ENCODE data around the gene ONECUT3.
A peak's percentile ranks its signal among the peaks of the same experiment; 100 is the strongest.
"Not testable (repeated sequence)": the region's sequence is repeated elsewhere in the genome, so short reads cannot be mapped to it uniquely, and the experiment has no call there.

Gene ONECUT3

DNA sequence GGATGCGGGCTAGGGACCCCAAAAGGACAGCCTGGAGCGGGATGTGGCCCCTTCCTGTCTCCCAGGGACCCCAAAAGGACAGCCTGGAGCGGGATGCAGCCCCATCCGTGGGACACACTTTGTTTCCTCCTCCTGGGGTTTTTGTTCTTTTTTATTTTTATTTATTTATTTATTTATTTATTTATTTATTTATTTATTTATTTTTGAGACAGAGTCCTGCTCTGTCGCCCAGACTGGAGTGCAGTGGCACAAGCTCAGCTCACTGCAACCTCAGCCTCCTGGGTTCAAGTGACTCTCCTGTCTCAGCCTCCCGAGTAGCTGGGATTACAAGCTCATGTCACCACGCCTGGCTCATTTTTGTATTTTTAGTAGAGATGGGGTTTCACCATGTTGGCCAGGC lies 44.0 kb downstream of the ONECUT3 start:
- not testable (repeated sequence) for DNase-seq

- no peak for DNase-seq
Observed at GRCh38 chr19:1799695-1800342, 46.5 kb downstream of the ONECUT3 start.

DNA sequence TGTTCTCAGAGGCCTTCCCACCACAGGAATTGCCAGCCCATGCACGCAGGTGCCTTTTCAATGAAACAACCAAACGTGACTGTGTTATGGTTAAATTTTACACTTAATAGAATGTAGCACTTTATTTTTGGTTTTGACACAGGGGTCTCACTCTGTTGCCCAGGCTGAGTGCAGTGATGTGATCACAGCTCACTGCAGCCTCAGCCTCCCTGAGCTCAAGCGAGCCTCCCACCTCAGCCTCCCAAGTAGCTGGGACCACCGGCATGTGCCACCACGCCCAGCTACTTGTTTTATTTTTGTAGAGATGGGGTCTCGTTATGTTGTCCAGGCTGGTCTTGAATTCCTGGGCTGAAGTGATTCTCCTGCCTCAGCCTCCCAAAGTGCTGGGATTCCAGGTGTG lies 51.6 kb downstream of the ONECUT3 start:
- DNase-seq = no peak

- no peak for DNase-seq
Observed at GRCh38 chr19:1805401-1806183, 52.3 kb downstream of the ONECUT3 start.

DNA sequence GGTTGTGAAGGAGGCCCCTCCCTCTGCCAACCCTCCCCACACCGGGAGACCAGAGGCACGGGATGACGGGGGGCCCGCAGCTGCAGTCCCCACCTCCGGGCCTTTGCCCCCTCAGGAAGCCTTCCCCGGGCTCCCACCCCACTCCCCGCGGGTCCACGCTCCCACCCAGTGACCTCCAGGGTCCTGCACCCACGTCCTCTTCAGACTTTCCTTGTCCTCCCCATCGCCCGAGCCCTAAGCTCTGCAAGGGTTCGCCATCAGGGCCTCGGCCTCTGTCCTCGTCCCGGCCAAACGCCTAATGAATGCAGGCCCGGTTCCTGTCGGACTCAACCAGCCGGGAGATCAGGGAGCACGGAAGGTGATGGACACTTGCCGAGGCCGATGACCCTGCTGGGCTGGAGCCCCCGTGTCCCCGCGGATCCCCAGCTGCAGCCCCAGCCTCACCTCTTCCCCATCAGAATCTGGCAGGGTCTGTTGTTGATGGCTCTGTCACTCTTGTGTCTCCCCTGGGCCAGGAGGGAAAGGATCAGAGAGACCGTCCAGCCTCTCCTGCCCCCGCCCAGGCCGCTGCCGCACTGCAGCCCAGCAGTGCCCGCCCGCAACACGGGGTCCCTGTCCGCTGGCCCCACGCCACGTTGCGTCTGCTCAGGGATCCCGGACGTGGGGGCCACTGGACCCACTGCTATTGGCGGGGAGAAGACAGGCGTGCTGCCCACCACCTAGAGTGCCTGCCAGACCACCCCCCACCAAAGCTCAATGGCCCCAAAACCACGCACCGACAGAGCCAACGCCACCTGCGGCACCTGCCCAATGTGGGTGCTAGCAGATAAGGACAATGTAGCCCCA lies 53.1 kb downstream of the ONECUT3 start:
- DNase-seq = no peak

- DNase-seq = no peak
Observed at GRCh38 chr19:1807030-1807694, 53.9 kb downstream of the ONECUT3 start.

GRCh38 chr19:1807695-1808394 lies 54.5 kb downstream of the ONECUT3 start:
- no peak for DNase-seq

DNA sequence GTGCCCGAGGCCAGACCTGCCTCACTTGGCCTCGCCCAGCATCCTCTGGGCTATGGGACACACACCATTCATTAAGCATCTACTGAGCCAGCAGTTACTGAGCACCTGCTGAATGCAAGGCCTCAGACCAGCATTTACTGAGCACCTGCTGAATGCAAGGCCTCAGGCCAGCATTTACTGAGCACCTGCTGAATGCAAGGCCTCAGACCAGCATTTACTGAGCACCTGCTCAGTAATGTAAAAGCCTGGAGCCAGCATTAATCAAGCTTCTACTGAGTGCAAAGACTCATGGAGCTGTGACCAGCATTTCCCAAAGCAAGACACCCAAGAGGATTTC lies 55.1 kb downstream of the ONECUT3 start:
- DNase-seq = no peak

DNA sequence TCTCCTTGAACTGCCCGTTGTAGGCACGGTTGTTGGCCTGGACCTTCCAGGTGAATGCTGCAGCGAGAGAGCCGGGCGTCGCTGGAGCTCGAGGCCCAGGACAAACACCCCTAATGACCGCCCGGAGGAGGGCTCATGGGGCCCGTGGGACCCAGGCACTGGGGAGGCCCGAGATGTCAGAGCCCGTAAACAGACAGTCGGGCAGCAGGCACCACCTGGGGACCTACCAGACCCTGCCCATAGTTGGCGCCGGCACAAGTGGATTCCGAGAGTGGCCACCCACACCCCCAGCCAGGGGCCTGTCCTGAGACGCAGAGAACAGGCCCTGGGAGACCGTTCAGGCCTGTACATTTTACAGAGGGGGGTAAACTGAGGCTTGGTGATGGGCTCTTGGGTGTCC lies 56.4 kb downstream of the ONECUT3 start:
- DNase-seq = no peak

GRCh38 chr19:1810439-1811160 lies 57.3 kb downstream of the ONECUT3 start:
- no peak for DNase-seq

DNA sequence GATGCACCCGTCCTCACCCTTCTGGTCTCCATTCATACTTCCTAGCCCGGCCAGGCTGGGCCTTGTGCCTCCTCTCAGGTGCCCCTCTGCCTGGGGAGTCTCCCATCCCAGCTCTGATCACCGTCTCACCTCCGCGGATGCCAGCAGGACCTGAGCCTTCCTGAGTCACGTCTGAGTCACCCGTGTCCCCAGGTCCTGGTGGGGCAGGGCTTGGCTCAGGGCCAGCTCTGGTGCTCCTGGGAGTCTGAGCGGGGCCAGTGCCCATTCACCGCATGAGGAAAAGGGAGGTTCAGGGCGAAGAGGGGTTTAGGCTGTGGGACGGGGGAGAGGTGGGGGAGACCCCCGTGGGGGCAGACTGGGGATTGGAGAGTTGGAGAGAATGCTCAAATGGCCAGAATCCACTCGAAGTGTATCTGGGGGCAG lies 58.2 kb downstream of the ONECUT3 start:
- DNase-seq = peak in 2 of 4 experiments; percentile 12 to 19

GRCh38 chr19:1811942-1812425 lies 58.7 kb downstream of the ONECUT3 start, which contains the start of gene ATP8B3:
Gene ATP8B3, minus strand, starts transcription at chr19:1812276. Its CDS starts 540 bp downstream, at chr19:1811736.
- DNase-seq = no peak

DNA sequence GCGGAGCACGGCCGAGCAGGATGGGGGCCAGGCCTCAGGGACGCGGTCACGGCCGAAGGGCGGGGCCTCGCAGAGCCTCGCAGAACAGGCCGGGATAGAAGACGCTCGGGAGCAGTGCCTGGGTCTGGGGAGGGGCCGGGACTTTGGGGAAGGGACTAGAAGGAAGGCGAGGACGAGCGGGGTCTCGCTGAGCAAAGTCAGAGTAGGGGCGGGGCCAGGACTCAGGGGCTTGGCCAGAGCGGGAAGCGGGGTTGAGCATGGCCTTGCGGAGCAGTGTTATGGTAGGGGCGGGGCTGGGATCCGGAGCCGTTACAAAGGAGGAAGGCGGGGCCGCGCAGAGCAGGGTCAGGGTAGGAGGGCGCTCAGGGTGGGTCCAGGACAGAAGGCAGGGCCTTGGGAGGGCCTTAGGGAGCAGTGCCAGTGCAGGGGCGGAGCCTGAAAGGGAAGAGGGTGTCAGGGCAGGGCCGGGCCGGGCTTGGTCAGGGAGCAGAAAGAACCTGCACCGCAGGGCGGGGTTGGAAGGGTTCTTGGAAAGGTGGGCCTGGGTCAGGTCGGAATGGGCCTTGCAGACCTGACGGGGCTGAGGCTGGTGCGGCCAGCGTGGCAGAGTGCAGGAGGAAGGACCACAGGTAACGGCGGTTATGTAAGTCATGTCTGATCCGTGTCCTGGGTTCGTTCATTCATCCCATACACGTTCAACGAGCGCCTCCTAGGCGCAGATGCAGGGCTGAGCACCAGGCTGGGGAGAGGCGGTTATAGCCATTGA lies 59.3 kb downstream of the ONECUT3 start:
- DNase-seq = peak; percentile 97 to 98 (median 98)

DNA sequence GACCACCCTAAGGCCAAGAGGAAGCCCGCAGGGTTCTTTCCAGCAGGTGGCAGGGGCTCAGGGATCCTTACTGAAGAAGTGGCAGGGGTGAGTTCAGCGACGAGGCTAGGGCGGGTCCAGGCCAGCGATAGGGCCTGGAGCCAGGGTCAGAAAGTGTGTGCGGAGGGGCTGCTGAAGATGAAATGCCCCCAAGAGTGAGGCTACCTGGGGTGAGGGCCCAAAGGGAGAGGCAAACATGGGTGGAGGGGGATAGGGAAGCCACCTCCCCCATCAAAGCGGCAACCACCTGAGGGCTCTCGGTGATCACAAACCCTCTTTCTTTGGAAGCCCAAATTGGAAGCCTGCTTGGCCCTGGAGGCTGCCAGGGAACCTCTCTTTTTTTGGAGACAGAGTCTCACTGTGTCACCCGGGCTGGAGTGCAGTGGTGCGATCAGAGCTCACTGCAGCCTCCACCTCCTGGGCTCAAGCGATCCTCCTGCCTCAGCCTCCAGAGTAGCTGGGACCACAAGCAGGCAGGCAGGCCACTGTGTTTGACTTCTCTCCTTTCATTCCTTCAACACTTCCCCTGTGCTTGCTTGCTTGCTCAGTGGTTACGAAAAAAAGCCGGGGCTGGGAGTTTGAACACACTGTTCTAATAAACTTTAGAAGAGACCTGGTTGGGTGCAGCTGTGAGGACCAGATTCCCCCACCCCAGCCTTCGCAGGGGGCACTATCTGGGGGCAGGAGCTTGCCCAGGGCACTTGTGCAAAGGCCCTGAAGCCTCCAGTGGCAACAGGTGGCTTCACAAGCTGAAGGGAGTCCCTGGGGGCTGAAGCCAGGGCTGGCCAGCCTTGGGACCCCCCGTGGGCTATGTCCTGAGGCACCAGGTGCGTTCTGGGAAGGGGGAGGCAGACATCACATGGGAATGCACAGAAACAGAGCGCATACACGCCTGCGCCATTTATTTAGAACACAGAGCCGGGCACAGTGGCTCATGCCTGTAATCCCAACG lies 60.2 kb downstream of the ONECUT3 start:
- no peak for DNase-seq

DNA sequence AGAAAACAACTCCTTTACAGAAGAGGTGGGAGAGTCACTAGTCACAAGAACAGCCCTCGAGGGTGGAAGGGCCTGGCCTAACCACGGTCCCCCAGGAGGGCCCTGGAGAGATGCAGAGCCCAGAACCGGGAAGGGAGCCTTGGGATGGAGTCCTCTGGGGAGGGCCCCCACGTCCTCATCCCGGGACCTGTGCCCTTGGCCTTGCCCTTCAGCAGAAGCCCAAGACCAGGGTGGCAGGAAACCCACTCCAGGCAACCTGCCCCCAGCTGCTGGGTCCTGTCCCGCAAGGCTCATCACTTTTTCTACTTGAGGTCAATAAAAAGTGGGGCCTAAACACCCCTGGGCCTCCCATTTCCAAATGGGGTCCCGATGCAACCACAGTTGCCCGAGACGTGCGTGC lies 61.1 kb downstream of the ONECUT3 start:
- no peak for DNase-seq

DNA sequence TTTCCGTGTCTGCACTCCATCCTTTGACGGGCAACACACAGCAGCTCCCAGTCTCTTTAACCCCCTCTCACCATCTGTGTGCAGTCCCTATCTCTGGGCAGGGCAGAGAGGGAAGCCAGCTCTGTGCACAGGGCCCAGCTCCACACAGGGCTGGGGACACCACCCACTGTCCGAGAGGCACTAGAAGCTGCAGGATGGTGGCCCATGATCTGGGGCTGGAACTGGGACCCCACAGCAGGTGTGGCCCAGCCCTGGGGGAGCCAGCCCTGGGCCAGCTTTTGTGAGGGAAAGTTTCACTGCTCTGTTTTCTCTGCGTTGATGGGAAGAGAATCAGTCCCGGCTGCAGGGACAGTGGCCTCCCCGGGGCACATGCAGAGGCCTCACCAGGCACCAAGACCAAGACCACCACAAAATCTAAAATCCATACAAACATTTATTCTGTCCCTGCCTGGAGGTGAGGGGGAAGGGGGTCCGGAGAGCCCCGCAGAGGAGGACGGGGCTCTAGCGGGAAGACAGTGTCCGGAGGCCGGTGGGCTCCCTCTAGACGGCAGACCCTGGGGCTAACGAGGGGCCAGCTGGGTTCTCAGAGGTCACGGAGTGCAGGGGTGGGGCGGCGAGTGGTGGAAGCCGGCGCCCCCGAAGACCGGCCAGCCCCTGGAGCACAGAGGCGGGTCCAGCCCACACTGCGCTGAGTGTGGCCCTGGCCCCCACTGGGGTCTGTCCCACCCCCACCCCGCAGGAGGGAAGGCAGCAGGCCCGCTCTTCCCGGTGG lies 61.7 kb downstream of the ONECUT3 start:
- DNase-seq = no peak

DNA sequence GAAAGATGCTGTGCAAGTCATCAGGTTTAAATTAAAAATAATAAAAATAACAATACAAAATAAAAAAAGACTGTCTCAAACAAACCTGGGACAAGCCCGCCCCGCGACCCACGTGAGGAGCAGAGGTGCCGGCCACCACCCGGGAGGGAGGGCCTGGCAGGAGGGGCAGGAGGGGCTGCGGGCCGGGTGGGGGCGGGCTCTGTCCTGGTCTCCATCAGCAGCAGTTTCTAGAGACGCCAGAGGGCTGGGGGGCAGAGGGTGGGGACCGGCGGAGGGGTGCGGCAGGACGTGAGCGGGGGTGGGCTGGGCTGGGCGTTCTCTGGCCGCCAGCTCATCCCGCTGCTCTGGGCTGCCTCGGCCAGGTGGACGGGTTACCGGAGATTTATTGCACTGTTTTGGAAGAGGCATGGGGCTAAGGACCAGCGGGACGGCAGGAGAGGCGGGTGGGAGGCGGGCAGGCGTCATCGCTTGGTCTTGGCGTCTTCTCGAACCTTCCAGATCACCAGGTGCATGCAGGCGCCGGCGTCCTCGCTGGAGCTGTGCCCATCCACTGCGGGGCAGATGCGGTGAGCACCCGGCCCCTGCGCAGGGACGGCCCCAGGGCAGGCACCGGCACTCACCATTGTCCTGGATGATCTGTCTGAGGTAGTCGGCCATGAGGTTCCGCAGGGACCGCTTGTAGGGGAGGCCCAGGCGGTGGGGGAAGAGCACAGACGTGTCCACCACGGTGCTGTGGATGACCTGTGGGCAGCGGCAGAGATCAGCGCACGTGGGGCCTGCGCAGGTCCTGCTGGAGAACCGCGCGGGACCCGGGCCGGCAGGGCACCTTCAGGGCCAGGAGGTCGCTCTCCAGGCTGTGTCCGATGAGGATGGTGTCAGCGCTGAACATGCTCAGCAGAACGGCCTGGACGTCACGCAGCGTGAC lies 62.6 kb downstream of the ONECUT3 start:
- DNase-seq = no peak
